Fibroblast of the aortic adventitia (primary cell): ENCODE measurements around the gene SYNE3. TPM values are rescaled to one million over a fixed set of nuclear protein-coding genes. Genes with fewer than 3 reads are reported as not detected.

Experiments used
- DNase-seq: peaks from one replicate; pipeline ENCODE4 v3.0.0-alpha.2; 2010; ENCODE audit warnings: low read depth
- H3K4me3 ChIP-seq: 2 replicates; pipeline ENCODE4 v1.5.1; 2011; ENCODE audit warnings: low read depth, mild to moderate bottlenecking, control low read depth, low read length, moderate library complexity
- CTCF ChIP-seq: IDR thresholded peaks from 2 replicates; pipeline ENCODE4 v1.5.1; 2011; ENCODE audit warnings: mild to moderate bottlenecking, low read length, control low read depth, inconsistent platforms; ENCODE audit not compliant: insufficient read depth
- total RNA-seq: library from RNA; depleted of rRNA; stranded (reverse); fragments of >200 nt; gene quantifications from 2 replicates; pipeline ENCODE4 v1.2.3, GENCODE V29; 2012; ENCODE audit warnings: low replicate concordance

The SYNE3 gene
- total RNA-seq, 1 donor, result 63.4 TPM

- no peak for DNase-seq
- no peak for TF ChIP-seq CTCF
- H3K4me3 ChIP-seq, result no peak overlapping the region
Observed at GRCh38 chr14:95484296-95484695, 32.2 kb downstream of the SYNE3 start.

DNA sequence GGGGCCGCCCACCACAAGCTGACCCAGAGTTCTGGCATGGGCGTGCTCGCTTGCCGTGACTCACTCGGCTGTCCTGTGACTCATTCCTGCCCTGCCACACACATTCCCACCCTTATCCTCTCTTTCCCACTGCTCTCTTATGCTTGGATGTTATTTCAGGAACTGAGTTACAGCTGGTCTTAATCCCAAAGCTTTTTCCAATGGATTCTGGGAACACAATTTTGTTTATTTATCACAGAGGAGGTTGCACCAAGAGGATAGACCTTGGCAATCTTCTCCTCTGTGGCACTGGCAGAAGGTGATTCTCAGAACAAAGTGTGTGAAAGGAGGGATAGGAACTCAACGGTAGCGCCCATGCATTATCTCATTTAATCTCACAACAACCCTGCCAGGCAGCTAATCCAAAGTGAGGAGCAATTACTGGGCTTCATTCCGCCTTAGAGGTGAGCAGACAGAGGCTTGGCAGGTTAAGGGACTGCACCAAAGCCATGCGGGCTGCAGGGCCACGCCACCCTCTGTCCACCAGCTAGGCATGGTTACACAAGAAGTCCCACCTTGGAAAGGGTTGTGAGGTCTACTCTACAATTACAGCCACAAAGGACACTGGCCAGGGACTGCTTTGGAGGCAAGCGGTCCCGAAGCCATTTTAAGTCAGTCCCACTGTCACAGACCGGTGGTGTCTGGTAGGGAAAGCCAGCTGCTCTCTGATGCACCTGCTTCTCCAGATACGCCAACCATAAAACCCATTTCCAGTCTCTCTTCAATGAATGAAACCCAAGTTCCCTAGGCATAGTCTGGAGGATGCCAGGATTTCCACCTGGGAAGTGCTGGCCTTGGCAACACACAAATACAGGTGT is 32.9 kb downstream of the SYNE3 start:
- TF ChIP-seq CTCF, result no peak
- no peak overlapping the region for H3K4me3 ChIP-seq
- DNase-seq, result peak; percentile 96

DNA sequence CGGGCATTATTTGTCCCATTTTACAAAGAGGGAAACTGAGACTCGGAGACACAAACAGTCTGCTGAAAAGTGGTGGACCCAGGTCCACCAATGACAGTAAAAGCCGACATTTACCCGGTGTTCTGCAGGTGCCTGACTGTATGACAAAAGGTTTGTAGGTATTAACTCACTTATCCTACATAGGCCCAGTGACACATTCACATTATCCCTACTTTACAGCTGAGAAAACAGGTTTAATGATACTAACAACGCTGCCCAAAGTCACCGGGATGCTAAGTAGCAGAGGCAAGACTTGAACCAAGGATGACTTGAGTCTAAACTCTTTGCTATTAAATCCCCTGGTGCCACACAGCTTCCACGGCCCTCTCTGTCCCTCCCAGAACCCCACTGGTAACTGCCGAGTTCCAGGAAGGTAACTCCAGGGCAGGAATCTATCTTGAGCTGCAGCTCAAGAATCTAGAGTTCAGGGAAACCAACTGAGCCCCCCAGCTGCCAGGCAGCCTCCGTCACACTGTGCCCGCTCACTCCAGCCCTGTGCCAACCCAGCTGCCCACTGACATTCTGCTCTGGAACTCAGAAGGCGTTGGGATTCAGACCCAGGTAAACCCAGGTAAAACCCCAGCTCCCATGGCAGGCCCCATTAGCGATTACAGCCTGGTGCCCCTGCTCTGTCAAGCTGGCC is 33.7 kb downstream of the SYNE3 start:
- H3K4me3 ChIP-seq, result no peak overlapping the region
- no peak for DNase-seq
- TF ChIP-seq CTCF, result no peak

GRCh38 chr14:95481391-95482022 is 34.9 kb downstream of the SYNE3 start:
- TF ChIP-seq CTCF, result no peak
- no peak for DNase-seq
- H3K4me3 ChIP-seq, result no peak overlapping the region

GRCh38 chr14:95480887-95481226 is 35.6 kb downstream of the SYNE3 start:
- no peak overlapping the region for H3K4me3 ChIP-seq
- no peak for TF ChIP-seq CTCF

GRCh38 chr14:95480109-95480886 is 36.2 kb downstream of the SYNE3 start:
- no peak for TF ChIP-seq CTCF
- peak; percentile 78 for DNase-seq
- no peak overlapping the region for H3K4me3 ChIP-seq

More at GRCh38 chr14:95480887-95481226, 35.6 kb downstream of the SYNE3 start:
- no peak for DNase-seq
